NT2/D1 (cell line): ENCODE results near the gene PSAP.

Experiments used
- YY1 ChIP-seq: IDR thresholded peaks from 2 replicates; pipeline ENCODE4 v1.6.1; 2011; ENCODE audit not compliant: insufficient read length, insufficient read depth
- ZNF274 ChIP-seq: IDR thresholded peaks from 2 replicates; pipeline ENCODE4 v1.6.1; 2011; ENCODE audit warnings: mild to moderate bottlenecking, low read depth, low read length

DNA sequence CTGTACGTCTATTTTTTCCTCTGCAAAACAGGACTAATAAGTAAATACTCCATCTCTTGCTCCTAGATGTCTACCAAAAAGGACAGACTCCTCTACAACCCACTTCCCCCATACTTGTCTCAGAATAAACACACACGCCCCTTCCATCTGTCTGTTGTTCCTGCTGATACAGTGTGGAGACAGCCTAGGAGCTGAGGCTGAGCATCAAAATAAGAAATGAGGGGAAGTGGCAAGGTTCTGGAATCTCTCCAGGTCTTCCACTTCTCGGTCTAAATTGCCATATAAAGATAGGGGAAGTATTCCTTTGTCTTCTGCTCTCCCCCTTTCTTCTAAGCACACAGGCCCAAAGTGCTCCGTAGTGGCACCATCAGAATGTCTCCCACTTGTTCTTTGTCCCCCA, 47.0 kb downstream of the PSAP start:
- TF ChIP-seq ZNF274, result no peak
- no peak for TF ChIP-seq YY1
